Upper lobe of left lung (tissue), 4 donors: ENCODE data around the gene TMEFF1.

ENCODE experiments used
- POLR2A ChIP-seq, 4 donors: fragments of 450-650 bp; IDR thresholded peaks; one replicate each; pipeline ENCODE4 v1.5.1; 2016 to 2017; ENCODE audit warnings: antibody characterized with exemption in 4 of 4, mild to moderate bottlenecking in 2 of 4
- TF ChIP-seq, protein P1 (sequence below), 6 experiments: fragments of 450-650 bp in 4 of 6; fragments of 200-600 bp in 2 of 6; sonication (generic) in 2 of 6; IDR thresholded peaks; one replicate each; pipeline ENCODE4 v1.5.1; 2016 to 2019; ENCODE audit warnings: antibody characterized with exemption in 6 of 6

DNA sequence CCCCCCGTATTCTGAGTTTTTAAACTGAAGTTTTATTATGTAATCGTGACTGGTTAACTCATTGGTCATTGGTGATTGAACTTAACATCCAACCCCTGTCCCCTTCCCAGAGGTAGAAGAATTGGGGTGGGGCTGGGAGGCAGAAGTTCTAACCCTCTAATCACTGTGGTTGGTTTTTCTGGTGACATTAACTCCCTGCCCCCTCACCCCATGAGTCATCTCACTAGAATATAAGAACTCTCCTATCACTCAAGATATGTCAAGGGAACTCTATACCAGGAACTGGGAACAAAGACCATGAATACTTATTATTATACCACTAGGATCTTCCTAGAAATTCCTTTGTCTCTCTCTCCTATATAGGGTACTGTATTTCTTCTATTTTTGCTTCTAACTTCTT is 52.6 kb downstream of the TMEFF1 start:
- TF ChIP-seq, protein P1, sequence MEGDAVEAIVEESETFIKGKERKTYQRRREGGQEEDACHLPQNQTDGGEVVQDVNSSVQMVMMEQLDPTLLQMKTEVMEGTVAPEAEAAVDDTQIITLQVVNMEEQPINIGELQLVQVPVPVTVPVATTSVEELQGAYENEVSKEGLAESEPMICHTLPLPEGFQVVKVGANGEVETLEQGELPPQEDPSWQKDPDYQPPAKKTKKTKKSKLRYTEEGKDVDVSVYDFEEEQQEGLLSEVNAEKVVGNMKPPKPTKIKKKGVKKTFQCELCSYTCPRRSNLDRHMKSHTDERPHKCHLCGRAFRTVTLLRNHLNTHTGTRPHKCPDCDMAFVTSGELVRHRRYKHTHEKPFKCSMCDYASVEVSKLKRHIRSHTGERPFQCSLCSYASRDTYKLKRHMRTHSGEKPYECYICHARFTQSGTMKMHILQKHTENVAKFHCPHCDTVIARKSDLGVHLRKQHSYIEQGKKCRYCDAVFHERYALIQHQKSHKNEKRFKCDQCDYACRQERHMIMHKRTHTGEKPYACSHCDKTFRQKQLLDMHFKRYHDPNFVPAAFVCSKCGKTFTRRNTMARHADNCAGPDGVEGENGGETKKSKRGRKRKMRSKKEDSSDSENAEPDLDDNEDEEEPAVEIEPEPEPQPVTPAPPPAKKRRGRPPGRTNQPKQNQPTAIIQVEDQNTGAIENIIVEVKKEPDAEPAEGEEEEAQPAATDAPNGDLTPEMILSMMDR (IDR thresholded peaks at IDR 0.05) = no peak
- TF ChIP-seq POLR2A (IDR thresholded peaks at IDR 0.05) = no peak
